ENCODE measurements around the gene TMED1.
"Not testable (repeated sequence)": the region's sequence is repeated elsewhere in the genome, so short reads cannot be mapped to it uniquely, and the experiment has no call there.

Gene TMED1

GRCh38 chr19:10842788-10843187 is 6.8 kb upstream of the TMED1 start:
- Histone ChIP-seq H2AFZ (ENCODE audit: low read length) (no peak overlapping the region), H3K4me2 (ENCODE audit: low read length) (no peak overlapping the region), H3K36me3 (ENCODE audit: insufficient read depth, low read length) (peaks cover 6% of the 10 kb centered on the region; the same call in 1 of the 2 replicates), H3K79me2 (ENCODE audit: insufficient read depth, low read length) (no peaks in the 10 kb centered on the region), H3K27me3 (ENCODE audit: insufficient read depth, low read length) (peaks cover 6% of the 10 kb centered on the region; the same call in 1 of the 2 replicates), H3K27ac (ENCODE audit: low read depth, low read length, poor library complexity, severe bottlenecking) (no peak overlapping the region), H3F3A (ENCODE audit: insufficient read depth, low read length) (no peaks in the 10 kb centered on the region), H3K4me1 (ENCODE audit: insufficient read depth, low read length, severe bottlenecking) (no peaks in the 10 kb centered on the region), H4K20me1 (ENCODE audit: insufficient read depth, low read length) (no peaks in the 10 kb centered on the region), H3K9me2 (ENCODE audit: low read depth, low read length) (no peaks in the 10 kb centered on the region), H3K9me3 (ENCODE audit: low read length) (peaks cover 11% of the 10 kb centered on the region), H3K9ac (ENCODE audit: low read length) (no peak overlapping the region), H3K4me3 (ENCODE audit: low read depth, low read length, poor library complexity, severe bottlenecking) (no peak overlapping the region)
- no peak for TF ChIP-seq CTCF (IDR thresholded peaks at IDR 0.05; ENCODE audit: low read length)
- no peak for TF ChIP-seq EZH2 (IDR thresholded peaks at IDR 0.05; ENCODE audit: borderline replicate concordance, low read length)

GRCh38 chr19:10839114-10840050 is 3.4 kb upstream of the TMED1 start:
- Histone ChIP-seq H3K79me2 (ENCODE audit: insufficient read depth, low read length) (no peaks in the 10 kb centered on the region), H3F3A (ENCODE audit: insufficient read depth, low read length) (no peaks in the 10 kb centered on the region), H3K36me3 (ENCODE audit: insufficient read depth, low read length) (no peaks in the 10 kb centered on the region; the same call in 1 of the 2 replicates), H3K9ac (ENCODE audit: low read length) (no peak overlapping the region), H3K27ac (ENCODE audit: low read depth, low read length, poor library complexity, severe bottlenecking) (no peak overlapping the region), H3K9me3 (ENCODE audit: low read length) (peaks cover 3% of the 10 kb centered on the region; the same call in 1 of the 2 replicates), H2AFZ (ENCODE audit: low read length) (no peak overlapping the region), H3K27me3 (ENCODE audit: insufficient read depth, low read length) (no peaks in the 10 kb centered on the region), H3K4me3 (ENCODE audit: low read depth, low read length, poor library complexity, severe bottlenecking) (no peak overlapping the region), H3K4me2 (ENCODE audit: low read length) (no peak overlapping the region), H4K20me1 (ENCODE audit: insufficient read depth, low read length) (no peaks in the 10 kb centered on the region), H3K4me1 (ENCODE audit: insufficient read depth, low read length, severe bottlenecking) (peaks cover 9% of the 10 kb centered on the region), H3K9me2 (ENCODE audit: low read depth, low read length) (no peaks in the 10 kb centered on the region)
- TF ChIP-seq EZH2 (IDR thresholded peaks at IDR 0.05; ENCODE audit: borderline replicate concordance, low read length) (no peak), CTCF (IDR thresholded peaks at IDR 0.05; ENCODE audit: low read length) (no peak)

GRCh38 chr19:10838377-10838776 is 2.4 kb upstream of the TMED1 start:
- no peak overlapping the region for H3K9ac ChIP-seq (ENCODE audit: low read length)
- H3K79me2 ChIP-seq (ENCODE audit: insufficient read depth, low read length): no peaks in the 10 kb centered on the region
- H3K4me3 ChIP-seq (ENCODE audit: low read depth, low read length, poor library complexity, severe bottlenecking): no peak overlapping the region
- no peaks in the 10 kb centered on the region for H3K9me2 ChIP-seq (ENCODE audit: low read depth, low read length)
- no peak overlapping the region for H3K27ac ChIP-seq (ENCODE audit: low read depth, low read length, poor library complexity, severe bottlenecking)
- H3K27me3 ChIP-seq (ENCODE audit: insufficient read depth, low read length): no peaks in the 10 kb centered on the region
- H3K36me3 ChIP-seq (ENCODE audit: insufficient read depth, low read length): peaks cover 4% of the 10 kb centered on the region
- no peak overlapping the region for H3K4me2 ChIP-seq (ENCODE audit: low read length)
- no peaks in the 10 kb centered on the region for H3F3A ChIP-seq (ENCODE audit: insufficient read depth, low read length)
- peaks cover 3% of the 10 kb centered on the region; the same call in 1 of the 2 replicates for H3K9me3 ChIP-seq (ENCODE audit: low read length)
- TF ChIP-seq EZH2 (IDR thresholded peaks at IDR 0.05; ENCODE audit: borderline replicate concordance, low read length) (no peak), CTCF (IDR thresholded peaks at IDR 0.05; ENCODE audit: low read length) (no peak)
- H3K4me1 ChIP-seq (ENCODE audit: insufficient read depth, low read length, severe bottlenecking): peaks cover 9% of the 10 kb centered on the region
- H4K20me1 ChIP-seq (ENCODE audit: insufficient read depth, low read length): no peaks in the 10 kb centered on the region
- no peak overlapping the region for H2AFZ ChIP-seq (ENCODE audit: low read length)

- H3K4me3 ChIP-seq (ENCODE audit: low read depth, low read length, poor library complexity, severe bottlenecking); H2AFZ ChIP-seq (ENCODE audit: low read length); H3K9me2 ChIP-seq (ENCODE audit: low read depth, low read length); H3K4me1 ChIP-seq (ENCODE audit: insufficient read depth, low read length, severe bottlenecking); H3K9ac ChIP-seq (ENCODE audit: low read length); H3K27me3 ChIP-seq (ENCODE audit: insufficient read depth, low read length); H3F3A ChIP-seq (ENCODE audit: insufficient read depth, low read length); H3K9me3 ChIP-seq (ENCODE audit: low read length); H4K20me1 ChIP-seq (ENCODE audit: insufficient read depth, low read length); H3K79me2 ChIP-seq (ENCODE audit: insufficient read depth, low read length); H3K4me2 ChIP-seq (ENCODE audit: low read length); H3K27ac ChIP-seq (ENCODE audit: low read depth, low read length, poor library complexity, severe bottlenecking): not testable (repeated sequence)
- peaks cover 11% of the 10 kb centered on the region for H3K36me3 ChIP-seq (ENCODE audit: insufficient read depth, low read length)
Measured at GRCh38 chr19:10837649-10838048, 1.6 kb upstream of the TMED1 start.

Measured in OCI-LY1 (cell line).